Duodenal mucosa (tissue), 2 donors: ENCODE data around the gene UTP25.
A peak's percentile ranks its signal among the peaks of the same experiment; 100 is the strongest.

Source experiments
- H3K27ac ChIP-seq: one replicate; pipeline ENCODE4 v1.7.0; 2013; ENCODE audit warnings: low read depth, low read length
- H3K27me3 ChIP-seq, 2 donors: one replicate each; pipeline ENCODE4 v1.7.0; 2013; ENCODE audit warnings: low read length in 2 of 2, control low read depth in 1 of 2; ENCODE audit not compliant: insufficient read depth in 2 of 2, control insufficient read depth in 1 of 2
- H3K36me3 ChIP-seq, 2 donors: one replicate each; pipeline ENCODE4 v1.7.0; 2013; ENCODE audit warnings: low read length in 2 of 2, control low read depth in 1 of 2; ENCODE audit not compliant: insufficient read depth in 2 of 2, control insufficient read depth in 1 of 2
- H3K4me1 ChIP-seq, 2 donors: one replicate each; pipeline ENCODE4 v1.7.0; 2013; ENCODE audit warnings: low read length in 2 of 2, control low read depth in 1 of 2; ENCODE audit not compliant: insufficient read depth in 2 of 2, control insufficient read depth in 1 of 2
- H3K4me3 ChIP-seq, 2 donors: one replicate each; pipeline ENCODE4 v1.7.0; 2013; ENCODE audit warnings: low read length in 2 of 2, low read depth in 1 of 2
- H3K9ac ChIP-seq, 2 donors: one replicate each; pipeline ENCODE4 v1.7.0; 2013; ENCODE audit warnings: low read length in 2 of 2, low read depth in 1 of 2
- H3K9me3 ChIP-seq, 2 donors: one replicate each; pipeline ENCODE4 v1.7.0; 2013; ENCODE audit warnings: low read length in 2 of 2, control low read depth in 1 of 2; ENCODE audit not compliant: control insufficient read depth in 1 of 2

Gene UTP25

DNA sequence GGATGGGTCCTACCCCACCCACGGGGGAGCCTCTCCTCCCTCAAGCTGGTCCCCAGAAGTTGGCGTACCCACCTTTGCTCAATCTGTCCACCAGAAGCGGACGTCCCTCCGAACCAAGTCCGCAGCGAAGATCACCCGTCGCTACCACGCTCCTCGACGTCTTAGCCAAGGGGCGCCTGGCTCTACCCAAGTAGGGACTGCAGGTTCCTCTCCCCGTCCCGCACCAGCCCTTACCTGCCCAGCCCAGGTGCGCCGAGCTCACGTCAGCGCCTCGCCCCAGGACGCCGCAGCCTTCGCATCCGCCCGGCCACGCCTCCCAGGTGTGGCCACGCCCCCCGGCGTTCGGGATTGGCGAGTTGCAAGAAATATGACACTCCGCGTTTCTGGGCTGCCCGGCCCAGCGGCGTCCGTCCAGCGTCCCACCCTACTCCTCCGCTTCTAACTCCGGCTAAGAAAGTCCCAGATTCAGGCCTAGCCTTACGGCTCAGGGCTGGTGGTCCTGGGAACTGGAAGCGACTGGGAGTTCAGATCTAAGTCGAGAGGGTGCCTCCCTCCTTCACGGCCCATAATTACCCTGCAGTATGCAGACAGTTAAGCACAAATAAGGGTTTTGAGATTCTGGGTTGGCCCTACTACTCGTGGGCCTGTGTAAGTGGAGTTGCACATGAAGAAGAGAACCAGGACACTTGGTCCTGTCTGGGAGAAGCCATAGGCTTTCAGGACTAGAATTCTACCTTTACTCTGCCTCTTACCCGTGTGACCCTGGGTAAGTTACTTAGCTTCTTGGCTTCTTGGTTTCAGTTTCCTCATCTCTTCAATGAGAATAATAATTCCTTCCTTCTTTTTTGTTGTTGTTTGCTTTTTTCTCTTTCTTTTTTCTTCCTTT is 21.7 kb upstream of the UTP25 start, which contains the start of gene IRF6:
Gene IRF6, minus strand, starts transcription at position 268 of the 886 bp plus-strand sequence. CDS start 4,729 bp downstream, outside the sequence.
- no peaks in the 10 kb centered on the region for H3K36me3 ChIP-seq
- H3K9ac ChIP-seq = peak within 1 kb of the TSS; percentile 90 to 92
- peak within 1 kb of the TSS; percentile 93 for H3K27ac ChIP-seq
- H3K27me3 ChIP-seq = no peaks in the 10 kb centered on the region
- peaks cover 30 to 40% of the 10 kb centered on the region in 2 donors for H3K4me1 ChIP-seq
- peak within 1 kb of the TSS; percentile 71 to 78 for H3K4me3 ChIP-seq
- H3K9me3 ChIP-seq = no peaks in the 10 kb centered on the region

GRCh38 chr1:209807509-209807908 is 20.3 kb upstream of the UTP25 start:
- H3K9me3 ChIP-seq = no peaks in the 10 kb centered on the region
- no peaks in the 10 kb centered on the region for H3K36me3 ChIP-seq
- no peak overlapping the region for H3K9ac ChIP-seq
- no peak overlapping the region for H3K27ac ChIP-seq
- peaks cover 19 to 33% of the 10 kb centered on the region in 2 donors for H3K4me1 ChIP-seq
- H3K27me3 ChIP-seq = no peaks in the 10 kb centered on the region
- no peak overlapping the region for H3K4me3 ChIP-seq

DNA sequence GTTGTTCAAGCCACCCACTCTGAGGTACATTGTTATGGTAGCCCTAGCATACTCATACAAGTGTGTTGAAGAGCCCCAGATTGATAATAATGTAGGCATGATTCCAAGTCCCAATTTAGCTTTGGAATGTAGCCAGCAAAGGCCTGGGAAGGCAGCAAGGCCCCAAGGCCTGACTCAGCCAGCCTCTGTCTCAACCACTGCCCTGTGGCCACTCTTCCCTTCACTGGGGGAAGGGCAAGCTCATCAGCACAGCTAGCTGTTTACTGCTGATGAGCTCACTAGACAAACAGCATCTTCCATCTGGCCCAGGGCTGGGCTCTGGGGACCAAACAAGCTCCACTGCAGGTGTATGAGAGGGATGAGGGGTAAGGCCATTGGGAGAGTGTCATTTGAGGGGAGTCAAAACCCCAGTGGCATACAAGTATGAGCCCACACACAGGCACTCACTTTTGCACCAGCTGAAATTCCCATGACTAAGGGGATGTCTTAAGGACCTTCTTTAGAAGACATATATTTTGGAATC is 19.7 kb upstream of the UTP25 start:
- no peak overlapping the region for H3K4me3 ChIP-seq
- no peak overlapping the region for H3K27ac ChIP-seq
- no peak overlapping the region for H3K9ac ChIP-seq
- no peaks in the 10 kb centered on the region for H3K9me3 ChIP-seq
- no peaks in the 10 kb centered on the region for H3K36me3 ChIP-seq
- no peaks in the 10 kb centered on the region for H3K27me3 ChIP-seq
- peaks cover 13 to 27% of the 10 kb centered on the region in 2 donors for H3K4me1 ChIP-seq

DNA sequence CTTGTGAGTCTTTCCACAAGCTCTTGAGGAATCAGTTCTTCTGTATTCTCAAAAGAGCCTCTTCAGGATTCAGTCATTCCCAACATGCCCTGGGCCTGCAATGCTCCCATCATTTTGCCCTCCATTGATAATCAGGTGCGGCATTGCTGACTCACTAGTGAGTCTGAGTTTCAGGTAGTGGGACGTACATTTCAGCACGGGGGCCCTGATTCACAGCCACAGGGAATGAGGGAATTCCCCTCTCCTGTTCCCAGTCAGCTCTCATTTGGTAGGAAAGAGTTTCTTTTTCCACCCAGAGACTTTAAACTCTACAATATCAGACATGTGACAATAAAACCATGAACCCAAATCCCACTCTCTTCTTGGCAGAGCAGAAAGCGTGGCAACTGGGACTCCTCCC is 18.2 kb upstream of the UTP25 start:
- peaks cover 7 to 18% of the 10 kb centered on the region in 2 donors for H3K4me1 ChIP-seq
- no peaks in the 10 kb centered on the region for H3K9me3 ChIP-seq
- H3K9ac ChIP-seq = no peak overlapping the region
- H3K27me3 ChIP-seq = no peaks in the 10 kb centered on the region
- no peak overlapping the region for H3K4me3 ChIP-seq
- H3K36me3 ChIP-seq = no peaks in the 10 kb centered on the region
- H3K27ac ChIP-seq = no peak overlapping the region

GRCh38 chr1:209810783-209811182 is 17.0 kb upstream of the UTP25 start:
- Histone ChIP-seq H3K4me1 (peaks cover 7 to 18% of the 10 kb centered on the region in 2 donors), H3K9me3 (no peaks in the 10 kb centered on the region), H3K4me3 (no peak overlapping the region), H3K9ac (no peak overlapping the region), H3K27ac (no peak overlapping the region), H3K27me3 (no peaks in the 10 kb centered on the region), H3K36me3 (no peaks in the 10 kb centered on the region)

DNA sequence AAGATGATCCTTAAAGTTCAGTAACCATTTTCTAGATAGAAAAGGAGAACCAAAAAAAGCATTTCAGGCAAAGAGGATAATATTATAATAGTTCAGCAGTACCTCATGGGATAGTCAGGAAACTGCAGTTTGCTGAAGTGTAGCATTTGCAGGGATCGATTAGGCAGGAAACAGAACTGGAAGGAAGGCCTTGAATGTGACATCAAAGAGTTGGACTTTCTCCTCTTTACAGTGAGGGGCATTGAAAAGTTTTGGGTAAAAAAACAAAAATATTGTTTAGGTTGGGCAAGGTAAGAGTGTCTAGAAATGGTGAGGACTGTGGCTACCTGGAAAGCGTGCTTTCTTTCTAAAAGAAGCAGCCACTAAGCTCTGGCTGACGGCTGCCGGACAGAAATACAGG is 13.9 kb upstream of the UTP25 start:
- Histone ChIP-seq H3K4me1 (no peaks in the 10 kb centered on the region), H3K9ac (no peak overlapping the region), H3K27ac (no peak overlapping the region), H3K36me3 (no peaks in the 10 kb centered on the region), H3K9me3 (no peaks in the 10 kb centered on the region), H3K27me3 (peaks cover 0 to 3% of the 10 kb centered on the region in 2 donors), H3K4me3 (no peak overlapping the region)

- Histone ChIP-seq H3K27ac (no peak overlapping the region), H3K9me3 (no peaks in the 10 kb centered on the region), H3K4me3 (no peak overlapping the region), H3K27me3 (peaks cover 0 to 3% of the 10 kb centered on the region in 2 donors), H3K36me3 (no peaks in the 10 kb centered on the region), H3K9ac (no peak overlapping the region), H3K4me1 (no peaks in the 10 kb centered on the region)
Measured at GRCh38 chr1:209815490-209815889, 12.3 kb upstream of the UTP25 start.

DNA sequence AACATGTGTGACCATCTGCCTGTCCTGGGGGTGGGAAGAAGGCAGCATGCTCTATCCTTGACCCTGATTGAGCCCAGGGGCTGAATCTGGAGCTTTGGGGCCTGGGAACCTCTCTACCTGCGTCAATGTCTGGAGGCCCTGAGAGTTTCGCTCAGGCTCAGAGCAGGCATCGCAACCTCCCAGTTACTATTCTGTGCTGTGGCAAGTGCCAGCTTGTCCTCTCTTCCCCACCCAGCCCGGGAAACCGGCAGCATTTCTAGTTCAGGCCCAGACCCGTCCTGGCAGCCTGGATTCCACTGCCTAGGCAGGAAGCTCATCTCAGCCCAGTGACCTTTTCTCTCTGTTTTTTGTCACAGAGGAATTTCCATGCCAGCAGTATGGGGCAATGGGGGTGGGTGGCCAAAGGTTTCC is 11.8 kb upstream of the UTP25 start:
- Histone ChIP-seq H3K4me3 (no peak overlapping the region), H3K36me3 (no peaks in the 10 kb centered on the region), H3K27me3 (peaks cover 0 to 3% of the 10 kb centered on the region in 2 donors), H3K4me1 (no peaks in the 10 kb centered on the region), H3K9me3 (no peaks in the 10 kb centered on the region), H3K9ac (no peak overlapping the region), H3K27ac (no peak overlapping the region)

DNA sequence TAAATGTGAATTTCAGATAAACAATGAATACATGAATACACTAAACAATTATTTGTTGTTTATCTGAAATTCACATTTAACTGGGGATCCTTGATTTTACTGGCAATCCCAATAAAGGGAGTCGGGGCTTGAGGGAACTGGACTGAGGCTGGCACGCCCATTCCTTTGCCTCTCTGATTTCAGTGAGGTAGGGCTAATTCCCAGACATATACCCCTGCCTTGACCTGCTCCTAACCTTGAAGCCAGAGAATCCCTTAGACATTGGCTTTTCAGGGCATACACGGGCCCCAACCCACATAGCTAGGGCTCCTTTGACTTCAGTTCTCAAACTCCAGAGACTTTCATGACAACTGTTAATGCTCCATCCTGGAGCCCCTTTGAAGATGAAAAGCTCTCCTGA is 10.8 kb upstream of the UTP25 start:
- Histone ChIP-seq H3K27me3 (peaks cover 0 to 3% of the 10 kb centered on the region in 2 donors), H3K4me3 (no peak overlapping the region), H3K9ac (no peak overlapping the region), H3K4me1 (no peaks in the 10 kb centered on the region), H3K9me3 (no peaks in the 10 kb centered on the region), H3K36me3 (no peaks in the 10 kb centered on the region), H3K27ac (no peak overlapping the region)

GRCh38 chr1:209817691-209818090 is 10.1 kb upstream of the UTP25 start:
- no peak overlapping the region for H3K27ac ChIP-seq
- H3K9me3 ChIP-seq = no peaks in the 10 kb centered on the region
- no peak overlapping the region for H3K9ac ChIP-seq
- H3K36me3 ChIP-seq = no peaks in the 10 kb centered on the region
- H3K4me3 ChIP-seq = no peak overlapping the region
- H3K4me1 ChIP-seq = peaks cover 0 to under 1% of the 10 kb centered on the region in 2 donors
- peaks cover 0 to 3% of the 10 kb centered on the region in 2 donors for H3K27me3 ChIP-seq
